ENCODE results near the gene MAFG. TPM values are rescaled to one million over a fixed set of nuclear protein-coding genes. Genes with fewer than 3 reads are reported as not detected.

Gene MAFG
- total and polyA plus RNA-seq, 2 experiments from 2014 or later, result 21.3 to 28.5 TPM

DNA sequence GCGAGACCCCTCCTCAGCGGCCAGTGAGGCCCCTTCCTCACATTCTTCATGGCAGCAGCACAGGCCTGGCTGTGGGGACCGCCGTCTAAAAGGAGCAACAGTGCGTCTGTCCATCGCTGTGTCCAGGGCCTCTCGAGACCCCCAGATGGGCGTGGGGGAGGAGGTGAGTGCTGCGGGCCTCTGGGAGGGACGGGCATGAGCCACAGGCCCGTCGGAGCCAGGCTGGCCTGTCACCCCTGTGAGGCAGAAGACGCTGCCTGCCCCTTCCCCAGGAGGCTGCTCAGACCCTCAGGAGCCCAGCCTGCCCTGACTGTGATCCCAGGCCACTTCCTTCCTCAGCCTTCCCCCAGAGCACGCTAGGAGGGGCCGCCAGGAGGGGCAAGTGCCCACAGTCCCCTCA lies 11.7 kb upstream of the MAFG start:
- Histone ChIP-seq H3K79me2 (peaks cover 15% of the 10 kb centered on the region), H2AFZ (no peak overlapping the region), H3K27me3 (no peaks in the 10 kb centered on the region), H4K20me1 (ENCODE audit: insufficient read depth, poor library complexity, severe bottlenecking) (no peaks in the 10 kb centered on the region), H3K9me3 (ENCODE audit: low read depth) (no peaks in the 10 kb centered on the region), H3K36me3 (replicated peaks; ENCODE audit: insufficient read depth, low read depth) (no peaks in the 10 kb centered on the region), H3K9me2 (replicated peaks; ENCODE audit: insufficient read depth) (no peaks in the 10 kb centered on the region), H3K4me3 (no peak overlapping the region), H3K4me1 (ENCODE audit: insufficient read depth) (peaks cover 7% of the 10 kb centered on the region), H3K4me2 (no peak overlapping the region), H3K27ac (no peak overlapping the region)
- 86% methylated on average over 15 of the region's 15 CpGs for WGBS (ENCODE audit: low lambda C conversion rate, missing lambda C conversion rate)
- no peak for DNase-seq (ENCODE audit: low spot score)
- TF ChIP-seq EZH2 (IDR thresholded peaks at IDR 0.05; ENCODE audit: borderline replicate concordance), result no peak
- TF ChIP-seq EZH2phosphoT487 (IDR thresholded peaks at IDR 0.05; ENCODE audit: low read depth, severe bottlenecking, unreplicated experiment), result no peak
- TF ChIP-seq, protein P1, sequence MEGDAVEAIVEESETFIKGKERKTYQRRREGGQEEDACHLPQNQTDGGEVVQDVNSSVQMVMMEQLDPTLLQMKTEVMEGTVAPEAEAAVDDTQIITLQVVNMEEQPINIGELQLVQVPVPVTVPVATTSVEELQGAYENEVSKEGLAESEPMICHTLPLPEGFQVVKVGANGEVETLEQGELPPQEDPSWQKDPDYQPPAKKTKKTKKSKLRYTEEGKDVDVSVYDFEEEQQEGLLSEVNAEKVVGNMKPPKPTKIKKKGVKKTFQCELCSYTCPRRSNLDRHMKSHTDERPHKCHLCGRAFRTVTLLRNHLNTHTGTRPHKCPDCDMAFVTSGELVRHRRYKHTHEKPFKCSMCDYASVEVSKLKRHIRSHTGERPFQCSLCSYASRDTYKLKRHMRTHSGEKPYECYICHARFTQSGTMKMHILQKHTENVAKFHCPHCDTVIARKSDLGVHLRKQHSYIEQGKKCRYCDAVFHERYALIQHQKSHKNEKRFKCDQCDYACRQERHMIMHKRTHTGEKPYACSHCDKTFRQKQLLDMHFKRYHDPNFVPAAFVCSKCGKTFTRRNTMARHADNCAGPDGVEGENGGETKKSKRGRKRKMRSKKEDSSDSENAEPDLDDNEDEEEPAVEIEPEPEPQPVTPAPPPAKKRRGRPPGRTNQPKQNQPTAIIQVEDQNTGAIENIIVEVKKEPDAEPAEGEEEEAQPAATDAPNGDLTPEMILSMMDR (IDR thresholded peaks at IDR 0.05; ENCODE audit: poor library complexity), result no peak

DNA sequence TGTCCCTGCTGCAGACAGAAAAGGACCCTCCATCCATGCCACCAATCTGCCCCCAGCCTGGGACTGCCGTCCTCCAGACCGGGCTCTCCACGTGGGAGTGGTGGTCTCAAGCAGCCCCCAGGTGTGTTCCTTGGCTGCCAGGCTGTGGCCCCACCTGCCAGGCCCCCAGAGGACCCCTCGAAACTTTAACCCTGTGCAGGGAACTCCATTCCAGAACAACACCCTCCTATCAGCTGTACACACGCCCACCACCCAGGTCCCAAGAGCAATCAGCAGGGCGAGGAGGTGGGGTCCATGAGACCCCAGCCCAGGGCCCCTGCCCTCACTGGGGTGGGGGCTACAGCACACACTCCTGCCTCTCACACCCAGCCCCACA lies 8.2 kb upstream of the MAFG start:
- Histone ChIP-seq H2AFZ (no peak overlapping the region), H3K4me3 (no peak overlapping the region), H3K27me3 (no peaks in the 10 kb centered on the region), H4K20me1 (ENCODE audit: insufficient read depth, poor library complexity, severe bottlenecking) (no peaks in the 10 kb centered on the region), H3K36me3 (replicated peaks; ENCODE audit: insufficient read depth, low read depth) (no peaks in the 10 kb centered on the region), H3K27ac (no peak overlapping the region), H3K9me2 (replicated peaks; ENCODE audit: insufficient read depth) (no peaks in the 10 kb centered on the region), H3K9me3 (ENCODE audit: low read depth) (no peaks in the 10 kb centered on the region), H3K79me2 (peaks cover 15% of the 10 kb centered on the region), H3K4me2 (peak overlapping the region; percentile 97), H3K4me1 (ENCODE audit: insufficient read depth) (peaks cover 7% of the 10 kb centered on the region)
- DNase-seq (ENCODE audit: low spot score), result no peak
- no peak for TF ChIP-seq EZH2phosphoT487 (IDR thresholded peaks at IDR 0.05; ENCODE audit: low read depth, severe bottlenecking, unreplicated experiment)
- no peak for TF ChIP-seq EZH2 (IDR thresholded peaks at IDR 0.05; ENCODE audit: borderline replicate concordance)
- TF ChIP-seq, protein P1 (IDR thresholded peaks at IDR 0.05; ENCODE audit: poor library complexity), result no peak
- WGBS (ENCODE audit: low lambda C conversion rate, missing lambda C conversion rate), result 91% methylated on average over 6 of the region's 6 CpGs

DNA sequence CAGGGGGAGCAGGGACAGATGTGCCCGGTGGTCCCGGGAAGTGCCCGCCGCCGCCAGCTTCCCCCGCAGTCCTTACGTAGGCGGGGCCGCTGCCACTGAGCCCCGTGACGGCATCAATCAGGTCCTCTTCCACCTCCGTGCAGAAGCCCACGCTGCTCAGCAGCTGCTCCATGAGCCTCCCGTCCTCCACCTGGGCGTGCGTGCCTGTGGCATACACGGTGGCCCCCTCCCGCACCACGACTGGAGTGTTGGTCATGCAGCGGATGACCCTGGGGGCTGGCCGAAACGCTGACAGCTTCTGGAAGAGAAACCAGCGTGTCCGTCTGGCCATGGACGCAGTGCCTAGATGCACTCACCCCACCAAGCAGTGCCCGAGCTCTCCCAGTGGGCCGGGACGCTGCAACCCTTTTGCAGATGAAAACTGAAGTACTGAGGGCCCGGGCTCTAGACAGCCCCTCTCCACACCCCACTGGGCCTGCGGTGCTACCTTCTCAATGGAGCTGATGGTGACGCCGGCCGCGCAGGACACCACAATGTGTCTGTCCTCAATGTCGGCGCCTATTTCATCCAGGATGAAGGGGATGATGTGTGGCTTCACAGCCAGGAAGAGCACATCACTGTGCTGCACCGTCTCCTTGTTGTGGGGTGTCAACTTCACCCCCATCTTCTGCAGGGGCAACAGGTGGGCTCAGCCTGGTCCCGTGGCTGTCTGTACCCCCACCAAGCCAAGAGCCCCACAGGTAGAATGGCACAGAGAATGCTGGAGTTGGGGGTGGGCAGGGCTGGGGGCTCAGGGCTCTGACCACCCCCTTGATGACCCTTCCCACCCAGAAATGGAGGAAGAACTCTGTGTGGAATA lies 7.5 kb upstream of the MAFG start:
- Histone ChIP-seq H4K20me1 (ENCODE audit: insufficient read depth, poor library complexity, severe bottlenecking) (no peaks in the 10 kb centered on the region), H3K36me3 (replicated peaks; ENCODE audit: insufficient read depth, low read depth) (no peaks in the 10 kb centered on the region), H3K27me3 (no peaks in the 10 kb centered on the region), H3K9me3 (ENCODE audit: low read depth) (no peaks in the 10 kb centered on the region), H3K9me2 (replicated peaks; ENCODE audit: insufficient read depth) (no peaks in the 10 kb centered on the region), H2AFZ (no peak overlapping the region), H3K4me2 (peak overlapping the region; percentile 97), H3K4me1 (ENCODE audit: insufficient read depth) (peaks cover 7% of the 10 kb centered on the region), H3K79me2 (peaks cover 15% of the 10 kb centered on the region), H3K4me3 (no peak overlapping the region), H3K27ac (no peak overlapping the region)
- TF ChIP-seq, protein P1 (IDR thresholded peaks at IDR 0.05; ENCODE audit: poor library complexity), result no peak
- TF ChIP-seq EZH2phosphoT487 (IDR thresholded peaks at IDR 0.05; ENCODE audit: low read depth, severe bottlenecking, unreplicated experiment) (no peak), EZH2 (IDR thresholded peaks at IDR 0.05; ENCODE audit: borderline replicate concordance) (no peak)
- WGBS (ENCODE audit: low lambda C conversion rate, missing lambda C conversion rate), result 96% methylated on average over 32 of the region's 38 CpGs
- DNase-seq (ENCODE audit: low spot score), result no peak

Measured in hepatocyte (in vitro differentiated cells).